Measurements from ENCODE around the gene SLAIN1.

SLAIN1 gene

GRCh38 chr13:77751513-77752456 lies 54.3 kb downstream of the SLAIN1 start:
- peak; percentile 41 to 81 for DNase-seq

DNA sequence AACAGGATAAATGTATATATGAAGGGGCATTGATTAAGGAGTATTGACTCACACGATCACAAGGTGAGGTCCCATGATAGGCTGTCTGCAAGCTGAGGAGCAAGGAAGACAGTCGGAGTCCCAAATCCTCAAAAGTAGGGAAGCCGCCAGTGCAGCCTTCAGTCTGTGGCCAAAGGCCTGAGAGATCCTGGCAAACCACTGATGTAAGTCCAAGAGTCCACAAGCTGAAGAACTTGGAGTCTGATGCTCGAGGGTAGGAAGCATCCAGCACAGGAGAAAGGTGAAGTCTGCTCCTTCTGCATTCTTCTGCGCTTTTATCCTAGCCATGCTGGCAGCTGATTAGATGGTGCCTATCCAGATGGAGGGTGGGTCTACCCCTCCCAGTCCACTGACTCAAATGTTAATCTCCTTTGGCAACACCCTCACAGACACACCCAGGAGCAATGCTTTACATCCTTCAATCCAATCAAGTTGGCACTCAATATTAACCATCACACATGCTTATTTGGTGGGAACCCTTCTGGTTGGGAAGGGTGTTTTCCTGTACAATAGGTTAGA lies 55.1 kb downstream of the SLAIN1 start:
- DNase-seq: no peak

DNA sequence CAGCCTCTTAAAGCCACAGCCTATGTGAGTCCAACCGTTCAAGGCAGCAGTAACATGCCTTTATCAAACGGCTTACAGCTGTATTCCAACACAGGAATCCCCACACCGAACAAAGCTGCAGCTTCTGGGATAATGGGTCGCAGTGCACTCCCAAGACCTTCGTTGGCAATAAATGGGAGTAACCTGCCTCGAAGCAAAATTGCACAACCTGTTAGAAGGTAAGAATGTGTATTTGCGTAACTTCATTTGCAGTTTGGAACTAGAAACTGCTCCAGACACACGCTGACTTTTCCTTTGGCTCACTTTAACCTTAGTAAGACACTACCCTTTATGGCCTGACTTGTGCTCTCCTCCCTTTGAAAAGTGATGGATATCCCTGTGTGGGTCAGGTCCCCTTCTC lies 63.4 kb downstream of the SLAIN1 start:
- DNase-seq: no peak

DNA sequence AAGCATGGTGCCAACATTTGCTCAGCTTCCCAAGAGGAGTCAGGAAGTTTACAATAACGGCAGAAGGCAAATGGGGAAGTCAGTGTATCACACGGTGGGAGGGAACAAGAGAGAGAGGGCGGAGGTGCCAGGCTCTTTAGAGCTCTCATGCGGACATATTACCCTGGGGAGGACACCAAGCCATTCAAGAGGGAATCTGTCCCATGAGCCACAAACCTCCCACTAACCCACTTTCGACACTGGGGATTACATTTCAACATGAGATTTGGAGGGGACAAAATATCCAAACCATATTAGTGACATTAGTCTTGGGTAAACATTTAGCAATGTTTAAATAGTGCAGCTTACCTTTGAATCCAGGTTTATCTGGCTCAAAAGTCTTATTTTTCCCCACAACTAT lies 69.9 kb downstream of the SLAIN1 start:
- no peak for DNase-seq

GRCh38 chr13:77774181-77774580 lies 76.7 kb downstream of the SLAIN1 start:
- no peak for DNase-seq

DNA sequence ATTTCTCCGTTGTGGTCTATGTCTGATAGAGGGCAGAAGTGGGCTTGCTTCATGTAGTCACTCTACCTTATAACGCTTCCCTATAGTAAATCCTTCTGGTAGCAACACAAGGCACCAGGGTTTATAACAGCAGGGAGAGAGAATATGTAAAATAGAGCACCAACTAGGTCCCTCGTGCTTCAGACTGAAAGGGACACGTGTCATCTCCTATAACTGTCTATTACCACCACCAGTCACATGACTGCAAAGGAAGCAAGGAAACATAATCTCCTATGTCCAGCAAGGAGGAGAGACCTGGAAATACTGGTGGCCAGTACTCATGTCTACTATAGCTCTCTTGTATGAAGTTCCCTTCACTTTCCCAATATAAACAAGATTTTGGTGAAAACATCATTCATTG lies 79.2 kb downstream of the SLAIN1 start:
- DNase-seq: no peak

- peak in 1 of 2 donors; percentile 90 for DNase-seq
Observed at GRCh38 chr13:77779552-77780272, 82.2 kb downstream of the SLAIN1 start.

DNA sequence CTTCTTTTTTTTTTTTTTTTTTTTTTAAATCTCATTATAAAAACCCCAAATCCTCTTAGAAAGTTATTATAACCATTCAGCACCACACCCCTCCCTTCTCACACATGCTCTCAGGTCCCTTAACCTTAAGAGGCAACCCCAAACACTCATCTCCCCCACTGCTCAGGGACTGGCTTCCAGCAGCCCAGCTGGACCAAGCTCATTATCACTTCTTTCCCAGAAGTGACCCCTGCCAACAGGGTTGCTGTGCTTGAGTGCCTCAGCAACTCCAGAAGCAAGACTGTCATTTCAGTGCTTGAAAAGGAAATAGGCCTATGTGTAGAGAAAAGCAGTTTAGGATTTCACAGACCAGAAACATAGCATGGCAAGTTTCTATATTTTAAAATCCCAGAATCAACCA lies 84.3 kb downstream of the SLAIN1 start:
- DNase-seq: peak in 1 of 2 donors; percentile 4

DNA sequence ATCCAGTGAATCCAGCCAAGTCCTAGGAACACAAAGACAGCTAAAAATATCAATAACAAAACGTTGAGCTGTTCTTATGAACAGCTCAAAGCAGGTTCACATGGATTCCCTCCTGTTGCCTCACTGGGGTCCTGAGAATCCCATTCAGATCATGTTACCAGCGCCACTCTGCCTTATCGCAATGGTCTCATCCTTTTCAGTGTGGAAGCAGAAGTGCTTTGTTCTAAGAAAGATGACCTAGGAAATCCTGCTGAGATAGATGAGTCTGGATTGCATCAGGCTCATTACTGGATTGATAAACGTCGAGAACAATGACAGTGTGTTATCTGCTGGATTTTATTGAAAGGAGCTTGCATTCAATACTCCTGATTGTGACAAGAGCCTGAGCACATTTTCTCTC lies 87.0 kb downstream of the SLAIN1 start:
- no peak for DNase-seq

DNA sequence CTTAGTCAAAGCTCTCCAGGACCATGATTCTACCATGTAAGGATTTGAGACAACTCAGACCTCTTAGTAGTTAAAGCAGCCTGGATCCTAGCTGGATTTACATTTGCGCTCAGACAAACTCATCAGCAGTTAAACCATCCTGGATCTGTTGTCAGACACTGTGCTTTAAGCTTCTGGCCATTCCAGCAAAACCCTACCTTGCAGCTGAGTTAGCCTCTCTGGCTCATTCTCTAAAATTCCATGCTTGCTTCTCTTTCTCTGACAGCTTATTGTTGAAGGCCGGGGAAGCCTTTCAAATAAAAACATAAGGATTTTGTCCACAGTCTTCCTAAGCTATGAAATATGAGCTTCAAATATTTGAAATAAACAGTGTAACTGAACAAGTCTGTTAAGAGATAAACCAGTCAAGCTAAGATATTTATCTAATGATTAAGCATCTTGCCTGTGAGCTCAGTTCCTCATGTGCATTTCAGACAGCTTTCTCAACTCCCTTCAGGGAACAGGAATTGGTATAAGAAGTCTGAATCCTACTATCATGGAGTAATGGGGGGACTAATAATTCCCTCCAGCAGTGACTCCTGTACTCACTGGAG lies 89.3 kb downstream of the SLAIN1 start:
- no peak for DNase-seq

DNA sequence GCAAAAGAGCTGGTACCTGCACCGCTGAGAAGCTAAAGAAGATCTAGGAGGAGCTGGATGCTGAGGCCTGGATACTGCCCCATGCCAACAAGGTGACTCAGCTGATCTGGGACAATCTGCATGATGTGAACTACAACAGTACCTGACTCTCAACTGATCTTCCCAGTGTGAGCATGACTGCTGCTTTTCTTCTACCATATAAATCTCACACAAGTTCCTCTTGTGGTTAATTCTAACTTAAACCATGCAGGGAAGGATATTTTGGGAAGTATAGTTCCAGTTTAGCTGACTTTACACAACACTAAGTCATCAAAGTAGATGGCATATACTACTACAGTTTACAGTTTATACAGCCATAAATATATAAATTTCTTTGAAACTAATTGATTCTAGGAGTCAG lies 91.9 kb downstream of the SLAIN1 start:
- DNase-seq: no peak

DNA sequence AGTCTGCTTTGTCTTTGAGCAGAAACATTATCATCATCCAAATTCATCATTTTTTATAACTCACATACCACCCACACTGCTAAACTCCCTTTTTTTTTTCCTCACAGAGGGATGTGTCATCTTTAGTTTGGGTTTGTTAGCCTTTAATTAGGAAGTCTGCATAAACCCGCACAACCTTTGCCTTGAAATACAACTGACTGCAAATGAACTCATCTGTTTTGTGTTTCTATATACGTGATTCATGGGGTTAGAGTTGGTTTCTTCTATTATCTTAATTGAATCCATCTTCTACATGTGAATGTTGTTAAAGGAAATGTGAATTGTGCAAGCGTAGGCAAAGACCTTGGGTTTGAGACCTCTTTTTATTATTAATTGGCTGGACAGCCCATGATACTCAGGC lies 102.7 kb downstream of the SLAIN1 start:
- DNase-seq: no peak

DNA sequence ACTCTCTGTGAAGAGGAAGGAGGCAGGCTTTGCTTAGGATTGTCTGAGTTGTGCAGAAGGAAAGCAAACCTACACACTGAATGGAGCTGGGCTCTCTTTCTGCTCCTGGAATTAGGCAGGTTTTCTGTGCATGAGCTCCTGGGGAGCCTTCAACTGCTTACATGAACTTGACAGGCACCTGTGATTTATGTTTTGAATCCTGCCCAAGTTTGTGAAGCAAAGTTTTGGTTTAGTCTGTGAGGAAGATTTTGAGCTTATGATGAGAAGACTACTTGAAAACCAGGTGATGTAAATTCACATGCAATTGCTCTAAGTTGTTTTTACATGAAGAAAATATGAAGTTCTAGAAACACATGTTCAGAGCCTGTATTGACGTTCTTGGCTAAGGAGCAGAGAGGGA lies 109.0 kb downstream of the SLAIN1 start:
- no peak for DNase-seq

- DNase-seq: no peak
Observed at GRCh38 chr13:77807431-77808135, 110.1 kb downstream of the SLAIN1 start.

- no peak for DNase-seq
Observed at GRCh38 chr13:77810430-77810829, 112.9 kb downstream of the SLAIN1 start.

- DNase-seq: no peak
Observed at GRCh38 chr13:77810878-77811277, 113.4 kb downstream of the SLAIN1 start.

GRCh38 chr13:77811381-77811780 lies 113.9 kb downstream of the SLAIN1 start:
- no peak for DNase-seq

DNA sequence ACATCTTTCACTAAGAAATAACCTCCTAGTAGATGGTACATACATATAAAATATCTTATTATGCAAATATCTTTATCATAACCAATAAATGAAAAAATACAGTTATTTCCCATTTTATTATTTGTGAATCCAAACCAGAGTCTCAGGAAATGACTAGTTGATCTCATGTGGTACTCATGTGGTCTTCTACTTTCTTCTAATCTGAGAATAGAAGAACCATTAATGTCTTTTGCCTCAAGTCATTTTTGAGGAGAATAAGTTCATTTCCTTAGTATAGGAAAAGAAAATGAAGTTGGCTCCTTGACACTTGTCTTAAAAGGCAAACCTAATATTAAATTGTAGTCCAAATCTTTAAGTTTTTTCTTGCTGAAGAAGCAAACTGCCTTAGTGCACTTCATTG lies 114.5 kb downstream of the SLAIN1 start:
- DNase-seq: no peak
